AG04450 (cell line): Measurements from ENCODE around the gene SV2C. TPM values are rescaled to one million over a fixed set of nuclear protein-coding genes. Genes with fewer than 3 reads are reported as not detected.

ENCODE experiments used
- CTCF ChIA-PET: fragments of 300-600, 350-600 bp; formaldehyde crosslinking; extraction: SDS; loops from one replicate; lab custom pipeline; 2022; ENCODE audit warnings: antibody characterized with exemption, inconsistent platforms; lab: Charles Lee
- POLR2A ChIA-PET: fragments of 350-600 bp; formaldehyde crosslinking; extraction: SDS; loops from one replicate; lab custom pipeline; 2021; ENCODE audit warnings: antibody characterized with exemption, inconsistent platforms; lab: Yijun Ruan, JAX
- DNase-seq: peaks from one replicate; pipeline ENCODE4 v3.0.0-alpha.2; 2011; ENCODE audit warnings: low read depth, low spot score
- H3K27ac ChIP-seq: one replicate; pipeline ENCODE4 v1.5.1; 2012; ENCODE audit warnings: low read depth, low read length, control low read depth
- H3K27me3 ChIP-seq: one replicate; pipeline ENCODE4 v1.6.0; 2012; ENCODE audit warnings: low read length; ENCODE audit not compliant: control insufficient read depth, insufficient read depth
- H3K4me3 ChIP-seq: 2 replicates; pipeline ENCODE4 v1.5.1; 2011; ENCODE audit warnings: mild to moderate bottlenecking, low read depth, low read length, control low read depth
- H3K9me3 ChIP-seq: 2 replicates; pipeline ENCODE4 v1.5.1; 2012; ENCODE audit warnings: low read length; ENCODE audit not compliant: control insufficient read depth, insufficient read depth
- CTCF ChIP-seq: IDR thresholded peaks from 2 replicates; pipeline ENCODE4 v1.5.1; 2011; ENCODE audit warnings: low read depth, low read length, control low read depth, inconsistent platforms
- polyA plus RNA-seq: library from polyadenylated mRNA; depleted of rRNA; stranded (reverse); fragments of >200 nt; gene quantifications from 2 replicates; pipeline ENCODE4 v1.2.3, GENCODE V29; 2011

SV2C gene
- polyA plus RNA-seq, 1 experiment = not detected

GRCh38 chr5:76190356-76190755 is 107.2 kb downstream of the SV2C start:
- H3K4me3 ChIP-seq = no peak overlapping the region
- no peaks in the 10 kb centered on the region for H3K27me3 ChIP-seq
- no peak for TF ChIP-seq CTCF
- ChIA-PET CTCF (no interaction called here), POLR2A (no interaction called here)
- no peak for DNase-seq
- H3K27ac ChIP-seq = no peak overlapping the region
- H3K9me3 ChIP-seq = no peaks in the 10 kb centered on the region

- H3K9me3 ChIP-seq = no peaks in the 10 kb centered on the region
- no peak for DNase-seq
- TF ChIP-seq CTCF = no peak
- no peak overlapping the region for H3K27ac ChIP-seq
- ChIA-PET CTCF (interaction anchor here (1.0 kb wide), 1 partner anchor 18 kb away, joined by 5 read pairs; no protein-coding TSS in a partner anchor), POLR2A (no interaction called here)
- H3K4me3 ChIP-seq = no peak overlapping the region
- H3K27me3 ChIP-seq = no peaks in the 10 kb centered on the region
Observed at GRCh38 chr5:76192837-76193236, 109.7 kb downstream of the SV2C start.

GRCh38 chr5:76193635-76194034 is 110.5 kb downstream of the SV2C start:
- TF ChIP-seq CTCF = no peak
- CTCF ChIA-PET = interaction anchor here (1.0 kb wide), 1 partner anchor 19 kb away, joined by 5 read pairs; no protein-coding TSS in a partner anchor
- H3K9me3 ChIP-seq = no peaks in the 10 kb centered on the region

GRCh38 chr5:76194340-76194739 is 111.2 kb downstream of the SV2C start:
- DNase-seq = no peak
- no peaks in the 10 kb centered on the region for H3K9me3 ChIP-seq
- POLR2A ChIA-PET = no interaction called here
- TF ChIP-seq CTCF = no peak
- H3K27ac ChIP-seq = no peak overlapping the region
- H3K4me3 ChIP-seq = no peak overlapping the region
- H3K27me3 ChIP-seq = no peaks in the 10 kb centered on the region
- CTCF ChIA-PET = no interaction called here

More at GRCh38 chr5:76193635-76194034, 110.5 kb downstream of the SV2C start:
- H3K27ac ChIP-seq = no peak overlapping the region
- POLR2A ChIA-PET = no interaction called here
- H3K4me3 ChIP-seq = no peak overlapping the region
- no peaks in the 10 kb centered on the region for H3K27me3 ChIP-seq
- DNase-seq = no peak

- DNase-seq = no peak
- TF ChIP-seq CTCF = no peak
- Histone ChIP-seq H3K27ac (no peak overlapping the region), H3K4me3 (no peak overlapping the region), H3K27me3 (no peaks in the 10 kb centered on the region), H3K9me3 (no peaks in the 10 kb centered on the region)
- CTCF ChIA-PET = interaction anchor here (1.2 kb wide), 1 partner anchor 21 kb away, joined by 6 read pairs; no protein-coding TSS in a partner anchor
- POLR2A ChIA-PET = no interaction called here
Observed at GRCh38 chr5:76196457-76196856, 113.3 kb downstream of the SV2C start.
